ENCODE measurements around the gene CUEDC1.

Gene CUEDC1

GRCh38 chr17:57832314-57833178 lies 122.7 kb downstream of the CUEDC1 start:
- DNase-seq = no peak

- DNase-seq = no peak
These were observed 124.3 kb downstream of the CUEDC1 start for GRCh38 chr17:57830880-57831279.

- DNase-seq = no peak
These were observed 131.5 kb downstream of the CUEDC1 start for GRCh38 chr17:57823469-57824401.

- DNase-seq = no peak
These were observed 135.3 kb downstream of the CUEDC1 start for GRCh38 chr17:57819867-57820266.

GRCh38 chr17:57819285-57819684 lies 135.9 kb downstream of the CUEDC1 start:
- DNase-seq = no peak

- no peak for DNase-seq
These were observed 137.1 kb downstream of the CUEDC1 start for GRCh38 chr17:57818066-57818465.

- no peak for DNase-seq
These were observed 137.9 kb downstream of the CUEDC1 start for GRCh38 chr17:57817299-57817698.

GRCh38 chr17:57814421-57814820 lies 140.8 kb downstream of the CUEDC1 start:
- DNase-seq = no peak

- DNase-seq = no peak
These were observed 143.5 kb downstream of the CUEDC1 start for GRCh38 chr17:57811638-57812280.

All from NCI-H510A (cell line).